Gastroesophageal sphincter (tissue), 4 donors: ENCODE results near the gene GATB. TPM values are rescaled to one million over a fixed set of nuclear protein-coding genes. Genes with fewer than 3 reads are reported as not detected.

Experiments used
- ATAC-seq: fragments of 150-250 bp; one replicate; pipeline ENCODE4 v1.9.1; 2016; ENCODE audit warnings: mild to moderate bottlenecking, moderate library complexity
- H3K27ac ChIP-seq, 4 donors: fragments of 200-600 bp; sonication (generic) in 3 of 4; 1 replicate in 3 of 4; 2 replicates in 1 of 4; pipeline ENCODE4 v1.5.1; 2016 to 2019
- H3K27me3 ChIP-seq: fragments of 200-600 bp; sonication (generic); one replicate; pipeline ENCODE4 v1.5.1; 2019
- H3K36me3 ChIP-seq, 2 donors: fragments of 200-600 bp; sonication (generic); one replicate each; pipeline ENCODE4 v1.5.1; 2019; ENCODE audit warnings: control low read depth in 1 of 2
- H3K4me1 ChIP-seq, 3 donors: fragments of 200-600 bp; sonication (generic); 1 replicate in 2 of 3; 2 replicates in 1 of 3; pipeline ENCODE4 v1.5.1; 2016 to 2019; ENCODE audit warnings: control low read depth in 2 of 3
- H3K4me3 ChIP-seq, 2 donors: fragments of 200-600 bp; sonication (generic); one replicate each; pipeline ENCODE4 v1.5.1; 2019; ENCODE audit warnings: mild to moderate bottlenecking in 1 of 2, moderate library complexity in 1 of 2
- H3K9me3 ChIP-seq, 3 donors: fragments of 200-600 bp; sonication (generic); one replicate each; pipeline ENCODE4 v1.5.1; 2017 to 2019; ENCODE audit warnings: control low read depth in 2 of 3
- EP300 ChIP-seq: sonication (generic); formaldehyde crosslinking; IDR thresholded peaks from one replicate; pipeline ENCODE4 v1.6.1; 2017; ENCODE audit warnings: antibody characterized with exemption, mild to moderate bottlenecking
- POLR2A ChIP-seq, 2 donors: fragments of 450-650 bp; IDR thresholded peaks; one replicate each; pipeline ENCODE4 v1.6.1; 2017; ENCODE audit warnings: antibody characterized with exemption in 2 of 2, mild to moderate bottlenecking in 2 of 2, moderate library complexity in 1 of 2
- POLR2AphosphoS5 ChIP-seq: sonication (generic); formaldehyde crosslinking; IDR thresholded peaks from one replicate; pipeline ENCODE4 v1.6.1; 2017; ENCODE audit warnings: antibody characterized with exemption
- WGBS, 2 donors: methylation state at CpG; one replicate each; pipeline ENCODE4 v1.1.5; 2018; ENCODE audit warnings: low coverage in 1 of 2; 5-methylcytosine and 5-hydroxymethylcytosine counted together
- total RNA-seq, 4 donors: library from RNA; depleted of rRNA; stranded (reverse); fragments of >200 nt; gene quantifications; one replicate each; pipeline ENCODE4 v1.1.0, GENCODE V29; 2016
- TF ChIP-seq, protein P1 (sequence below), 4 experiments: fragments of 200-600 bp in 2 of 4; fragments of 450-650 bp in 2 of 4; sonication (generic) in 1 of 4; IDR thresholded peaks; one replicate each; pipeline ENCODE4 v1.5.1; 2017 to 2019; ENCODE audit warnings: antibody characterized with exemption in 4 of 4, mild to moderate bottlenecking in 2 of 4, moderate library complexity in 2 of 4

Gene GATB
- total RNA-seq, 4 donors from 2014 or later: 10.6 to 22.4 (median 16.6) TPM

- TF ChIP-seq EP300 (no peak), POLR2A (IDR thresholded peaks at IDR 0.05) (no peak), POLR2AphosphoS5 (no peak)
- TF ChIP-seq, protein P1, sequence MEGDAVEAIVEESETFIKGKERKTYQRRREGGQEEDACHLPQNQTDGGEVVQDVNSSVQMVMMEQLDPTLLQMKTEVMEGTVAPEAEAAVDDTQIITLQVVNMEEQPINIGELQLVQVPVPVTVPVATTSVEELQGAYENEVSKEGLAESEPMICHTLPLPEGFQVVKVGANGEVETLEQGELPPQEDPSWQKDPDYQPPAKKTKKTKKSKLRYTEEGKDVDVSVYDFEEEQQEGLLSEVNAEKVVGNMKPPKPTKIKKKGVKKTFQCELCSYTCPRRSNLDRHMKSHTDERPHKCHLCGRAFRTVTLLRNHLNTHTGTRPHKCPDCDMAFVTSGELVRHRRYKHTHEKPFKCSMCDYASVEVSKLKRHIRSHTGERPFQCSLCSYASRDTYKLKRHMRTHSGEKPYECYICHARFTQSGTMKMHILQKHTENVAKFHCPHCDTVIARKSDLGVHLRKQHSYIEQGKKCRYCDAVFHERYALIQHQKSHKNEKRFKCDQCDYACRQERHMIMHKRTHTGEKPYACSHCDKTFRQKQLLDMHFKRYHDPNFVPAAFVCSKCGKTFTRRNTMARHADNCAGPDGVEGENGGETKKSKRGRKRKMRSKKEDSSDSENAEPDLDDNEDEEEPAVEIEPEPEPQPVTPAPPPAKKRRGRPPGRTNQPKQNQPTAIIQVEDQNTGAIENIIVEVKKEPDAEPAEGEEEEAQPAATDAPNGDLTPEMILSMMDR (IDR thresholded peaks at IDR 0.05): no peak
- Histone ChIP-seq H3K36me3 (peaks cover 0 to 89% of the 10 kb centered on the region in 2 donors), H3K27ac (no peak overlapping the region), H3K4me3 (no peak overlapping the region), H3K27me3 (no peaks in the 10 kb centered on the region), H3K4me1 (no peaks in the 10 kb centered on the region), H3K9me3 (no peaks in the 10 kb centered on the region)
- no peak for ATAC-seq
- 74 to 75% methylated on average over 4 of the region's 4 CpGs for WGBS, 2 donors
Observed at GRCh38 chr4:151702256-151702655, 58.6 kb downstream of the GATB start.

DNA sequence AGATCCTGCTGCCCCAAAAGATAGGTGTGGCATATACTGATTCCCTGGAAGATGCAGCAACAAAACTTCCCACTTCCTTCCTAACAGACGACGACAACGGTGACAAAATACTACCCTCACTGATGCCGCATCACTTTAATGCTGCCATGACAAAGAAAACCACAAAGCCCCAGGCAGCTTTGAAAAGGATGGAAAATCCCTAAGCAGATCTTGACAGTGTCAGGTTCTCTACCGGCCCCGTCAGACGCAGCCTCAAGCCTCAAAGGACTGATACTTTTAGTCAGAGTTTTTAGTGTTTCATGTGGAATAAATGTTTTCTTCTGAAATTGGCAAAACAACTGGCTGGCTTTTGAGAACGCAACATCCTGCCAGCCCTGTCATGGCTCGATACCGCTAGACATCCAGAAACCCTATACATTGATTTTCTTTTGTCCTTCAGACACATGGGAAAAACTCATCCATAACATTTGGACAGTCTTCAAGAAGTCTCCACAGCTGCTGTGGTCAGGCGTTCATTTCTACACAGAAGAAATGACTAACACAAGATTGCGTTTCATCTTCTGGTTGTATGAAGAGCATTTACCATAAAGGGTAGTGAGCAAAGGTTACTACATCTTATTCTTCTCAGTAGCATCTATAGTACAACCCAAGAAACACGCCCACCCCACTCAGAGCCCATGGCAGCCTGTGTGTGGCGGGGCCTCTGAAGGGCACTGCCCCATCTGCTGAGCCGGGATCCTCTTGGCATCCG, 60.1 kb downstream of the GATB start:
- no peak for TF ChIP-seq EP300
- no peak for TF ChIP-seq POLR2AphosphoS5
- no peak for TF ChIP-seq POLR2A (IDR thresholded peaks at IDR 0.05)
- TF ChIP-seq, protein P1 (IDR thresholded peaks at IDR 0.05): no peak
- no peak overlapping the region for H3K4me3 ChIP-seq
- no peak for ATAC-seq
- H3K27me3 ChIP-seq: no peaks in the 10 kb centered on the region
- no peak overlapping the region for H3K27ac ChIP-seq
- peaks cover 0 to 84% of the 10 kb centered on the region in 2 donors for H3K36me3 ChIP-seq
- no peaks in the 10 kb centered on the region for H3K9me3 ChIP-seq
- no peaks in the 10 kb centered on the region for H3K4me1 ChIP-seq
- WGBS, 2 donors: 84 to 95% methylated on average over 12 to 13 of the region's 16 CpGs

DNA sequence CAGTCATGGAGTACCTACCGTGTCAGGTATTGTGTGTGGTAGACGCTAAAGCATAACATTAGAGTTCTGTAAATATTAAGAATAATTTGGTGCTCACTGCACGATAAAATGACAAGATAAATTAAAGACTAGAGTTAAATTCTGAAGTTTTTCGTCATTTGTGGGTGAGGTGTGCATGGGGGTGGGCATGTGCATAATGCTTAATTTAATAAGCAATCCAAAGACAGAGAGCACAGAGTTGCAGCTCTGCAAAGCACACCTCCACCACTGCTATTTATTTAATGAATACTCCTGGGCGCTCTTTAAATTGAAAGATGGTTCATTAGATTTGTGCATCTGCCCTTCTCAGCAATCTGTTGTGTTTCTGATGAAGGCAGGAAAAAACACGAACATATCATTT, 62.6 kb downstream of the GATB start:
- H3K4me1 ChIP-seq: no peaks in the 10 kb centered on the region
- WGBS, 2 donors: 90 to 94% methylated on average over 6 of the region's 6 CpGs

DNA sequence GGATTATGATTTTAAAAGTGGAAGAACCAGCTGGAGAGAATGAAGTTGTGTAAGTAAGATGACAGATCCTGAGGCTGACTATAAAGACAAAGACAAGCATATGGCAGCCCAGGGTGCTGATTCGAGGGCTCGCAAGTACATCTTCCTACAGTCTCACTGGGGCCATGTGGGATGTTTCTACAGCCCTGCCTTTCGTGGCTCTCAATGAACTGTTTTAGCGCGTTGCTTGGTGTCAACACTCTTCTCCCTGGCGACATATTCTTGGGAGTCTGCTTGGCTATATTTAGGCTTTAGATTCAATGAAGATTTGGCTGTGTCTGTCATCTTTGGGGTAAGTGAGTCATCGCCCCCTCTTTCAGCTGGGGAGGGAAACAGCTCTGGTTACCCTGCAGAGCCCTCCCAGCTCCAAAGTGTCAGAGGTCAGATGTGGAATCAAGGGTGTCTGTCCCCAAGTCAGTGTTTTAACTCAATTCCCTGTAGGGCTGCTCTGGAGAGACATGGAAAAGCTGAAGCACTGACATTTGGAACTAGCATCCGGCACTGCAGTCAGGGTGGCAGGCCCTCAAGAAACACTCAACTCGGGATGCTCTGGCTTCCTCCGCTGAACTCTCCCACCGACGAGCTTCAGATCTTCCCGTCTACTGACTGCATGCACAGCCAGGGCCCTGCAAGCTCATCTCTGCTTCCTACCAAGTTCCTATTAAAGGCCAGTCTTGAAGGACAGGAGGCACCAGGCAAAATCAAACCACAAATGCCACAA, 65.7 kb downstream of the GATB start:
- 71 to 80% methylated on average over 2 to 13 of the region's 13 CpGs for WGBS, 2 donors
- H3K27me3 ChIP-seq: no peaks in the 10 kb centered on the region
- no peaks in the 10 kb centered on the region for H3K9me3 ChIP-seq
- no peak overlapping the region for H3K4me3 ChIP-seq
- no peak overlapping the region for H3K27ac ChIP-seq
- peaks cover 0 to 21% (median 3%) of the 10 kb centered on the region in 3 donors for H3K4me1 ChIP-seq
- peaks cover 0 to 30% of the 10 kb centered on the region in 2 donors for H3K36me3 ChIP-seq
- ATAC-seq: no peak
- TF ChIP-seq, protein P1 (IDR thresholded peaks at IDR 0.05): no peak
- TF ChIP-seq POLR2A (IDR thresholded peaks at IDR 0.05) (no peak), POLR2AphosphoS5 (no peak)

More for the DNA sequence above, 62.6 kb downstream of the GATB start:
- H3K9me3 ChIP-seq: no peaks in the 10 kb centered on the region
- H3K27ac ChIP-seq: no peak overlapping the region
- H3K36me3 ChIP-seq: peaks cover 0 to 60% of the 10 kb centered on the region in 2 donors
- ATAC-seq: no peak
- no peaks in the 10 kb centered on the region for H3K27me3 ChIP-seq
- no peak for TF ChIP-seq EP300
- TF ChIP-seq, protein P1 (IDR thresholded peaks at IDR 0.05): no peak
- H3K4me3 ChIP-seq: no peak overlapping the region
